ENCODE data around the gene MGAT3.

Gene MGAT3

DNA sequence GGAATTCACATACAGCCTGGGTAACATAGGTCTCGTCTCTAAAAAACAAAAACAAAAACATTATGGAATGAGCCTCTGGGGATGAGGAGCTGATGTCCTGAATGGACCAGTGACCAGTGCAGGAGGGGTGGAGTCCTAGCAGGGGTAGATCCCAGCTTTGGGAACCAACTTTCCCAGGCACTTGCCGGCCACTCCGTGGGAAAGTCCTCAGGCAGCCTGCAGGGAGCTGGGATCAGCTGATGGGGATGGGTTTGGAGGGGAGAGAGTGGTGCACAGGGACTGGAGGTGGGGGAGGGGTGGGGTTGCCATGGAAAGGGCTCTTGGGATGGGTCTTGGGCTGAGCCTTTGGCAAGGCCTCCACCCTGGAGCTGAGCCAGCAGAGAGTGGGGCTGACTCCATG lies 19.1 kb downstream of the MGAT3 start:
- intact Hi-C loops (cut with DNase I; ENCODE audit: low total_unique reads): no loop called here
- Histone ChIP-seq H3K4me3 (no peak overlapping the region), H3K4me1 (peaks cover 0 to 9% (median 3%) of the 10 kb centered on the region in 4 donors), H3K36me3 (no peaks in the 10 kb centered on the region), H3K27ac (no peak overlapping the region), H3K27me3 (peaks cover 0 to 41% of the 10 kb centered on the region in 2 donors), H3K9me3 (no peaks in the 10 kb centered on the region)
- TF ChIP-seq CTCF (IDR thresholded peaks at IDR 0.05): no peak
- no peak for DNase-seq

GRCh38 chr22:39476664-39477063 lies 19.9 kb downstream of the MGAT3 start:
- intact Hi-C loops (cut with DNase I; ENCODE audit: low total_unique reads): no loop called here
- Histone ChIP-seq H3K4me3 (no peak overlapping the region), H3K4me1 (peaks cover 0 to 6% (median 3%) of the 10 kb centered on the region in 4 donors), H3K9me3 (no peaks in the 10 kb centered on the region), H3K27me3 (peaks cover 0 to 39% of the 10 kb centered on the region in 2 donors), H3K36me3 (no peaks in the 10 kb centered on the region), H3K27ac (no peak overlapping the region)
- no peak for TF ChIP-seq CTCF (IDR thresholded peaks at IDR 0.05)
- DNase-seq: no peak

DNA sequence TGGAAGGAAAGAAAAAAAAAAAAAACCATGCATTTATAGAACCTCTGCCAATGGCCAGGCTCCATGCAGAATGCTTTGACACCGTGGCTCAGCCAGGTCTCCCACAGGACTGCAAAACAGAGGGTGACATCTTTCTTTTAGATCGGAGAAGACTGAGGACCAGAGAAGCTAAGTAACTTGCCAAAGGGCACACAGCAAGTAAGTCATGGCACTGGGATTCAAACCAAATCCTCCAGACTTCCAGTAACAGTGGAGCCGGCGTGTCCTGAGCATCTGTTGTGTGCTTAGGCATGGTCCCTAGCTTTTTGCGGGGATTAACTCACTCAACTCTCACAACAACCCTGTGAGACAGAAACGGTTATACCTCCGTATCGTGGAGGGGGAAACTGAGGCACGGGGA lies 20.7 kb downstream of the MGAT3 start:
- TF ChIP-seq CTCF (IDR thresholded peaks at IDR 0.05): no peak
- Histone ChIP-seq H3K27ac (no peak overlapping the region), H3K27me3 (peaks cover 0 to 31% of the 10 kb centered on the region in 2 donors), H3K4me1 (no peaks in the 10 kb centered on the region), H3K36me3 (no peaks in the 10 kb centered on the region), H3K9me3 (no peaks in the 10 kb centered on the region), H3K4me3 (no peak overlapping the region)
- intact Hi-C loops (cut with DNase I; ENCODE audit: low total_unique reads): no loop called here
- no peak for DNase-seq

DNA sequence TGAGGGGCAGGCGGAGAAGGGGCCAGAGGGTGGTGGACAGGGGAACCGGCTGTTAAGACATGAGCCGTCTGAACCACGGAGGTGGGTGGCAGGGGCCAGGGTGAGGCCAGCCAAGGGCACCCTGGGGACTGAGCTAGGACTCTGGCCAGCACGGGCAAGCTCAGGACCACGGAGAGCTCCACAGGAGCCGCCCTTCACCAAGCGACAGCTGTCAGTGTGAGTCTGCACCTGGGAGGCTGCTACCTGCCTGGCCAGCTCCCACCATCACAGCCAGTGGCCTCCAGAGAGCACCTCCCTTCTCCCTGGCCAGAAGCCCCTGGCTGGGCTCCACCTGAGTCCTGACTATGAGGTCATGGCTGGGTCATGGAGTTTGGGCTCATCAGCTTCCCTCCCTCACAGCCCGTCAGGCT lies 21.6 kb downstream of the MGAT3 start:
- no peak for DNase-seq
- H3K27me3 ChIP-seq: peaks cover 0 to 26% of the 10 kb centered on the region in 2 donors
- H3K4me3 ChIP-seq: no peak overlapping the region
- intact Hi-C loops (cut with DNase I; ENCODE audit: low total_unique reads): no loop called here
- no peak for TF ChIP-seq CTCF (IDR thresholded peaks at IDR 0.05)
- H3K27ac ChIP-seq: no peak overlapping the region
- no peaks in the 10 kb centered on the region for H3K4me1 ChIP-seq
- no peaks in the 10 kb centered on the region for H3K36me3 ChIP-seq
- no peaks in the 10 kb centered on the region for H3K9me3 ChIP-seq

DNA sequence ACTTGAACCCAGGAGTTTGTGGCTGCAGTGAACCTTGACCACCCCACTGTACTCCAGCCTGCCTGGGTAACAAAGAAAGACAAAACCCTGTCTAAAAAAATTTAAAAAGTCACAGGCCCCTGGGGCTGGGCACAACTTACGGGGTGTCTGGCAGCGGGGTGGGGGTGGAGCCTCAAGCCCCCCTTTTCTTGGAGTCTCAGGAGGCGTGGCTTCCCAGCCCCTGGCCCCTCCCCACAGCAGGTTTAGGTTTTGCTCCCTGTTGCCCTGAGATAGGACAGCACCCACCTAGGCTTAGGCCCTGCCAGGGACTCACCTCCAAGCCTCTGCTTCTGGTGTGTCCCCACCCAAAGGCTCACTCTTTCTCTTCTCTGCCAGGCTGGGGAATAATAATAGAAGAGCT lies 22.4 kb downstream of the MGAT3 start:
- H3K4me1 ChIP-seq: no peaks in the 10 kb centered on the region
- intact Hi-C loops (cut with DNase I; ENCODE audit: low total_unique reads): no loop called here
- no peak for DNase-seq
- no peaks in the 10 kb centered on the region for H3K36me3 ChIP-seq
- H3K27me3 ChIP-seq: peaks cover 0 to 24% of the 10 kb centered on the region in 2 donors
- H3K4me3 ChIP-seq: no peak overlapping the region
- H3K9me3 ChIP-seq: no peaks in the 10 kb centered on the region
- no peak for TF ChIP-seq CTCF (IDR thresholded peaks at IDR 0.05)
- H3K27ac ChIP-seq: no peak overlapping the region

DNA sequence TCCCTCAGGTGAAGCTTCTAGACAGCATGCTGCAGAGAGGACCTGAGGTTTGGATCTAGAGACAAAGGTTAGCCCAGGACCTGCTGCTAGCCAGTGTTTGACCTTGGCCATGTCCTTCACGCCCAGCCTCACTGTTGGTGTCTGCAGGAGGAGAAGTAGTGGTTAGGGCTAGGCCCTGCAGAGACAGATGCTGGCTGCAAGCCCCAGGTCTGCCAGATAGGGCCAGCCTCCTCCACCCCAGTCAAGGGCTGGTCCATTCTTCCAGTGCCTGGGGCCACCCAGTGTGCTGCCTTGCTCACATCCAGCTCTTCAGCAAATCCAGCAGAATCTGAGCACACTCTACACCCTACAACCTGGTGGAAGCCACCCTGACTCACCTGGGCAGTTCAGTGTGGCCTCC lies 23.7 kb downstream of the MGAT3 start:
- Histone ChIP-seq H3K9me3 (no peaks in the 10 kb centered on the region), H3K4me3 (no peak overlapping the region), H3K27ac (no peak overlapping the region), H3K4me1 (no peaks in the 10 kb centered on the region), H3K27me3 (peaks cover 0 to 22% of the 10 kb centered on the region in 2 donors), H3K36me3 (no peaks in the 10 kb centered on the region)
- no peak for TF ChIP-seq CTCF (IDR thresholded peaks at IDR 0.05)
- intact Hi-C loops (cut with DNase I; ENCODE audit: low total_unique reads): no loop called here
- DNase-seq: no peak

Data from tibial artery (tissue), 4 donors.